Measurements from ENCODE around the gene EXOC6B. TPM values are rescaled to one million over a fixed set of nuclear protein-coding genes. Genes with fewer than 3 reads are reported as not detected.

The EXOC6B gene
- total and polyA plus RNA-seq, 9 of the 15 experiments (the other 6 are each of a cell fraction or from before 2014, with no cell fraction given), result 0.28 to 4.2 (median 2.0) TPM

- no peak for TF ChIP-seq PRDM10 (IDR thresholded peaks at IDR 0.05; ENCODE audit: partially characterized antibody)
- peak; percentile 81 for TF ChIP-seq ZNF311 (CRISPR knock-in tag; IDR thresholded peaks at IDR 0.05)
- TF ChIP-seq NCOA2 (IDR thresholded peaks at IDR 0.05; ENCODE audit: partially characterized antibody in 2 of 2), result peak; percentile 57 to 61
- TF ChIP-seq PHF21A (IDR thresholded peaks at IDR 0.05; ENCODE audit: borderline replicate concordance, low read depth), result no peak
- no peak for TF ChIP-seq PTTG1 (tag; IDR thresholded peaks at IDR 0.05; ENCODE audit: low read depth)
- no peak for TF ChIP-seq CEBPZ (IDR thresholded peaks at IDR 0.05; ENCODE audit: borderline replicate concordance, low read depth, low read length)
- TF ChIP-seq GATA2 (CRISPR knock-in tag; IDR thresholded peaks at IDR 0.05), result peak; percentile 96
- TF ChIP-seq ADNP (tag; IDR thresholded peaks at IDR 0.05), result no peak
- no peak for TF ChIP-seq ZNF354B (CRISPR knock-in tag; IDR thresholded peaks at IDR 0.05)
- TF ChIP-seq NEUROD1 (IDR thresholded peaks at IDR 0.05; ENCODE audit: borderline replicate concordance, low read depth, low read length, partially characterized antibody), result peak; percentile 84
- TF ChIP-seq ZNF143 (CRISPR knock-in tag; IDR thresholded peaks at IDR 0.05), result no peak
- TF ChIP-seq POLR2B (IDR thresholded peaks at IDR 0.05; ENCODE audit: low read depth, partially characterized antibody), result no peak
- no peak for TF ChIP-seq ZNF165 (CRISPR knock-in tag; IDR thresholded peaks at IDR 0.05; ENCODE audit: borderline replicate concordance)
- no peak for TF ChIP-seq NR2C2 (CRISPR knock-in tag; IDR thresholded peaks at IDR 0.05)
- TF ChIP-seq NR2C2 (tag; IDR thresholded peaks at IDR 0.05), result peak; percentile 54; the same call in 1 of the 2 replicates
- peak; percentile 98 for TF ChIP-seq MTA2 (IDR thresholded peaks at IDR 0.05; ENCODE audit: low read depth)
- TF ChIP-seq, protein P1, sequence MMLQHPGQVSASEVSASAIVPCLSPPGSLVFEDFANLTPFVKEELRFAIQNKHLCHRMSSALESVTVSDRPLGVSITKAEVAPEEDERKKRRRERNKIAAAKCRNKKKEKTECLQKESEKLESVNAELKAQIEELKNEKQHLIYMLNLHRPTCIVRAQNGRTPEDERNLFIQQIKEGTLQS (IDR thresholded peaks at IDR 0.05), result peak; percentile 33; the same call in 1 of the 2 replicates
- TF ChIP-seq, protein P1 (CRISPR knock-in tag; conservative IDR thresholded peaks at IDR 0.05), result no peak
- TF ChIP-seq ZFX (CRISPR knock-in tag; IDR thresholded peaks at IDR 0.05), result no peak
- no peak for TF ChIP-seq SMC3 (conservative IDR thresholded peaks at IDR 0.05; ENCODE audit: insufficient read depth, low read depth, low read length)
- TF ChIP-seq OTX1 (CRISPR knock-in tag; IDR thresholded peaks at IDR 0.05), result no peak
- TF ChIP-seq ZNF507 (tag; conservative IDR thresholded peaks at IDR 0.05), result no peak
Observed at GRCh38 chr2:72543497-72544216, 282.2 kb downstream of the EXOC6B start (continued).

All from K562 (cell line).